Mononuclear cell (primary cell): ENCODE results near the gene PRELP. TPM values are rescaled to one million over a fixed set of nuclear protein-coding genes. Genes with fewer than 3 reads are reported as not detected.

Experiments used
- H3K27me3 ChIP-seq: 2 replicates; pipeline ENCODE4 v1.6.0; 2011; ENCODE audit warnings: low read length, control low read depth; ENCODE audit not compliant: insufficient read depth
- H3K4me1 ChIP-seq: 2 replicates; pipeline ENCODE4 v1.5.1; 2011; ENCODE audit warnings: mild to moderate bottlenecking, low read length, control low read depth; ENCODE audit not compliant: insufficient read depth
- H3K4me3 ChIP-seq: 2 replicates; pipeline ENCODE4 v1.5.1; 2011; ENCODE audit warnings: mild to moderate bottlenecking, low read length, moderate library complexity
- H3K9me3 ChIP-seq: 2 replicates; pipeline ENCODE4 v1.5.1; 2011; ENCODE audit warnings: low read depth, mild to moderate bottlenecking, control low read depth, low read length
- total RNA-seq: library from RNA; depleted of rRNA; stranded (reverse); fragments of >200 nt; gene quantifications from one replicate; pipeline ENCODE4 v1.2.3, GENCODE V29; 2012

PRELP gene
- total RNA-seq, 1 donor: not detected

GRCh38 chr1:203526572-203526971, 51.0 kb downstream of the PRELP start:
- Histone ChIP-seq H3K27me3 (no peaks in the 10 kb centered on the region), H3K9me3 (no peaks in the 10 kb centered on the region), H3K4me3 (no peak overlapping the region), H3K4me1 (peaks cover 6% of the 10 kb centered on the region)

- H3K9me3 ChIP-seq: no peaks in the 10 kb centered on the region
- H3K4me3 ChIP-seq: no peak overlapping the region
- no peaks in the 10 kb centered on the region for H3K27me3 ChIP-seq
Observed at GRCh38 chr1:203527013-203527412, 51.4 kb downstream of the PRELP start.

GRCh38 chr1:203528063-203528462, 52.5 kb downstream of the PRELP start:
- H3K9me3 ChIP-seq: no peaks in the 10 kb centered on the region
- H3K27me3 ChIP-seq: no peaks in the 10 kb centered on the region
- peaks cover 6% of the 10 kb centered on the region for H3K4me1 ChIP-seq
- no peak overlapping the region for H3K4me3 ChIP-seq

More at GRCh38 chr1:203527013-203527412, 51.4 kb downstream of the PRELP start:
- peaks cover 6% of the 10 kb centered on the region for H3K4me1 ChIP-seq

- Histone ChIP-seq H3K27me3 (no peaks in the 10 kb centered on the region), H3K4me1 (peaks cover 6% of the 10 kb centered on the region), H3K9me3 (no peaks in the 10 kb centered on the region), H3K4me3 (no peak overlapping the region)
Observed at GRCh38 chr1:203528976-203529835, 53.6 kb downstream of the PRELP start.

GRCh38 chr1:203531063-203531462, 55.5 kb downstream of the PRELP start:
- H3K4me3 ChIP-seq: no peak overlapping the region

GRCh38 chr1:203534012-203534411, 58.4 kb downstream of the PRELP start:
- Histone ChIP-seq H3K9me3 (no peaks in the 10 kb centered on the region), H3K4me3 (no peak overlapping the region), H3K27me3 (no peaks in the 10 kb centered on the region), H3K4me1 (peaks cover 1% of the 10 kb centered on the region)

More at GRCh38 chr1:203531063-203531462, 55.5 kb downstream of the PRELP start:
- Histone ChIP-seq H3K9me3 (no peaks in the 10 kb centered on the region), H3K4me1 (peaks cover 6% of the 10 kb centered on the region), H3K27me3 (no peaks in the 10 kb centered on the region)

GRCh38 chr1:203534526-203534925, 58.9 kb downstream of the PRELP start:
- Histone ChIP-seq H3K4me3 (no peak overlapping the region), H3K27me3 (no peaks in the 10 kb centered on the region), H3K9me3 (no peaks in the 10 kb centered on the region), H3K4me1 (no peaks in the 10 kb centered on the region)

- Histone ChIP-seq H3K4me3 (no peak overlapping the region), H3K9me3 (no peaks in the 10 kb centered on the region), H3K4me1 (no peaks in the 10 kb centered on the region), H3K27me3 (no peaks in the 10 kb centered on the region)
Observed at GRCh38 chr1:203536575-203536974, 61.0 kb downstream of the PRELP start.

- no peak overlapping the region for H3K4me3 ChIP-seq
- no peaks in the 10 kb centered on the region for H3K4me1 ChIP-seq
- H3K9me3 ChIP-seq: no peaks in the 10 kb centered on the region
- no peaks in the 10 kb centered on the region for H3K27me3 ChIP-seq
Observed at GRCh38 chr1:203536980-203537455, 61.4 kb downstream of the PRELP start.

GRCh38 chr1:203537806-203538464, 62.3 kb downstream of the PRELP start:
- Histone ChIP-seq H3K4me3 (no peak overlapping the region), H3K27me3 (no peaks in the 10 kb centered on the region), H3K4me1 (no peaks in the 10 kb centered on the region), H3K9me3 (no peaks in the 10 kb centered on the region)

GRCh38 chr1:203538726-203539125, 63.1 kb downstream of the PRELP start:
- no peaks in the 10 kb centered on the region for H3K27me3 ChIP-seq
- H3K4me3 ChIP-seq: no peak overlapping the region
- H3K9me3 ChIP-seq: no peaks in the 10 kb centered on the region
- no peaks in the 10 kb centered on the region for H3K4me1 ChIP-seq

- Histone ChIP-seq H3K27me3 (no peaks in the 10 kb centered on the region), H3K9me3 (no peaks in the 10 kb centered on the region), H3K4me1 (no peaks in the 10 kb centered on the region), H3K4me3 (no peak overlapping the region)
Observed at GRCh38 chr1:203539831-203540546, 64.4 kb downstream of the PRELP start.
